Smooth muscle cell (in vitro differentiated cells): ENCODE measurements around the gene PEA15. TPM values are rescaled to one million over a fixed set of nuclear protein-coding genes. Genes with fewer than 3 reads are reported as not detected.

Experiments
- DNase-seq: peaks from one replicate; lab custom pipeline; 2025; ENCODE audit not compliant: unreplicated experiment; lab: John Stamatoyannopoulos, UW
- H2AFZ ChIP-seq: fragments of 200-600 bp; sonication (generic); 2 replicates; pipeline ENCODE4 v1.6.0; 2016; ENCODE audit warnings: antibody characterized with exemption, low read depth, mild to moderate bottlenecking
- H3F3A ChIP-seq: fragments of 200-600 bp; sonication (generic); 2 replicates; pipeline ENCODE4 v1.6.0; 2017; ENCODE audit warnings: antibody characterized with exemption, low read depth
- H3K27ac ChIP-seq: fragments of 200-600 bp; sonication (generic); 2 replicates; pipeline ENCODE4 v1.5.1; 2016; ENCODE audit warnings: low read depth, mild to moderate bottlenecking
- H3K27me3 ChIP-seq: fragments of 200-600 bp; sonication (generic); 2 replicates; pipeline ENCODE4 v1.6.1; 2016; ENCODE audit warnings: low read depth, mild to moderate bottlenecking
- H3K36me3 ChIP-seq: fragments of 200-600 bp; sonication (generic); 2 replicates; pipeline ENCODE4 v1.5.1; 2016; ENCODE audit warnings: low read depth
- H3K4me1 ChIP-seq: fragments of 200-600 bp; sonication (generic); 2 replicates; pipeline ENCODE4 v1.5.1; 2016; ENCODE audit warnings: low read depth
- H3K4me2 ChIP-seq: fragments of 200-600 bp; sonication (generic); 2 replicates; pipeline ENCODE4 v1.6.0; 2016; ENCODE audit warnings: mild to moderate bottlenecking
- H3K4me3 ChIP-seq: fragments of 200-600 bp; sonication (generic); 2 replicates; pipeline ENCODE4 v1.5.1; 2016; ENCODE audit warnings: mild to moderate bottlenecking
- H3K79me2 ChIP-seq: fragments of 200-600 bp; sonication (generic); 2 replicates; pipeline ENCODE4 v1.6.0; 2016; ENCODE audit warnings: low read depth, mild to moderate bottlenecking
- H3K9ac ChIP-seq: fragments of 200-600 bp; sonication (generic); 2 replicates; pipeline ENCODE4 v1.6.0; 2016; ENCODE audit warnings: low read depth
- H3K9me3 ChIP-seq: fragments of 200-600 bp; sonication (generic); replicated peaks from 2 replicates; pipeline ENCODE4 v1.5.1; 2016; ENCODE audit warnings: low read depth
- H4K20me1 ChIP-seq: fragments of 200-600 bp; sonication (generic); 2 replicates; pipeline ENCODE4 v1.6.0; 2016; ENCODE audit warnings: low read depth
- WGBS: methylation state at CpG from one replicate; pipeline ENCODE4 v1.1.7; 2016; ENCODE audit warnings: low lambda C conversion rate; 5-methylcytosine and 5-hydroxymethylcytosine counted together
- polyA plus RNA-seq: library from polyadenylated mRNA; unstranded; fragments of >200 nt; fragmentation: Nextera tagmentation; extraction: Ambion mirVana; gene quantifications from 2 replicates; pipeline ENCODE4 v1.2.1, GENCODE V29; 2016
- total RNA-seq: library from RNA; depleted of rRNA; stranded (reverse); fragments of >200 nt; gene quantifications from 2 replicates; pipeline ENCODE4 v1.2.3, GENCODE V29; 2014
- TF ChIP-seq, protein P1 (sequence below): fragments of 200-600 bp; sonication (generic); IDR thresholded peaks from 2 replicates; pipeline ENCODE4 v1.5.1; 2017; ENCODE audit warnings: borderline replicate concordance, mild to moderate bottlenecking, antibody characterized with exemption; ENCODE audit not compliant: insufficient read depth, poor library complexity, severe bottlenecking

Gene PEA15
- total and polyA plus RNA-seq, 2 experiments from 2014 or later = 73.1 to 115 TPM

DNA sequence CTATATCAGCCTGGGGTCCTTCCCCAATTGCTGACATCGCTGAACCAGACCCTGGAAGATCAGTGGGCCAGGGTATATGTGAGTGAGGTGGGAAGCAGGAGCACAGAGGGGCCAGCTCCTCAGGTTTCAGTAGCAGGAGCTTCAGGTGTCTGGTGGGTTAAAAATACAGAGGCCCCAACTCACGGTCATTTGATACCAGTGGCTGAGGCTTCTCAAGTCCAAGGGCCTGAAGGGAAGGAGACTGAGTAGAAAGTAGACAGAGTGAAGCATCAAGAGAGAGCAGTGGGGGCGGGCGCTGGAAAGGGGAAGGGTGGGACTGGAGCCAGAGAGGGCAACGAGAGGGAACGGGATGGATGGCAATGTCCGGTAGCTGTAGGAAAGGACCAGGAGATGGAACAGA is 16.8 kb upstream of the PEA15 start:
- Histone ChIP-seq H3K4me2 (no peak overlapping the region), H3F3A (no peaks in the 10 kb centered on the region), H4K20me1 (no peaks in the 10 kb centered on the region), H3K36me3 (no peaks in the 10 kb centered on the region), H3K4me1 (peaks cover 7% of the 10 kb centered on the region), H2AFZ (no peak overlapping the region), H3K79me2 (no peaks in the 10 kb centered on the region), H3K9me3 (no peaks in the 10 kb centered on the region), H3K4me3 (no peak overlapping the region), H3K9ac (no peak overlapping the region), H3K27ac (no peak overlapping the region), H3K27me3 (no peaks in the 10 kb centered on the region)
- WGBS = 93% methylated on average over 7 of the region's 7 CpGs
- TF ChIP-seq, protein P1, sequence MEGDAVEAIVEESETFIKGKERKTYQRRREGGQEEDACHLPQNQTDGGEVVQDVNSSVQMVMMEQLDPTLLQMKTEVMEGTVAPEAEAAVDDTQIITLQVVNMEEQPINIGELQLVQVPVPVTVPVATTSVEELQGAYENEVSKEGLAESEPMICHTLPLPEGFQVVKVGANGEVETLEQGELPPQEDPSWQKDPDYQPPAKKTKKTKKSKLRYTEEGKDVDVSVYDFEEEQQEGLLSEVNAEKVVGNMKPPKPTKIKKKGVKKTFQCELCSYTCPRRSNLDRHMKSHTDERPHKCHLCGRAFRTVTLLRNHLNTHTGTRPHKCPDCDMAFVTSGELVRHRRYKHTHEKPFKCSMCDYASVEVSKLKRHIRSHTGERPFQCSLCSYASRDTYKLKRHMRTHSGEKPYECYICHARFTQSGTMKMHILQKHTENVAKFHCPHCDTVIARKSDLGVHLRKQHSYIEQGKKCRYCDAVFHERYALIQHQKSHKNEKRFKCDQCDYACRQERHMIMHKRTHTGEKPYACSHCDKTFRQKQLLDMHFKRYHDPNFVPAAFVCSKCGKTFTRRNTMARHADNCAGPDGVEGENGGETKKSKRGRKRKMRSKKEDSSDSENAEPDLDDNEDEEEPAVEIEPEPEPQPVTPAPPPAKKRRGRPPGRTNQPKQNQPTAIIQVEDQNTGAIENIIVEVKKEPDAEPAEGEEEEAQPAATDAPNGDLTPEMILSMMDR = no peak
- DNase-seq = no peak

DNA sequence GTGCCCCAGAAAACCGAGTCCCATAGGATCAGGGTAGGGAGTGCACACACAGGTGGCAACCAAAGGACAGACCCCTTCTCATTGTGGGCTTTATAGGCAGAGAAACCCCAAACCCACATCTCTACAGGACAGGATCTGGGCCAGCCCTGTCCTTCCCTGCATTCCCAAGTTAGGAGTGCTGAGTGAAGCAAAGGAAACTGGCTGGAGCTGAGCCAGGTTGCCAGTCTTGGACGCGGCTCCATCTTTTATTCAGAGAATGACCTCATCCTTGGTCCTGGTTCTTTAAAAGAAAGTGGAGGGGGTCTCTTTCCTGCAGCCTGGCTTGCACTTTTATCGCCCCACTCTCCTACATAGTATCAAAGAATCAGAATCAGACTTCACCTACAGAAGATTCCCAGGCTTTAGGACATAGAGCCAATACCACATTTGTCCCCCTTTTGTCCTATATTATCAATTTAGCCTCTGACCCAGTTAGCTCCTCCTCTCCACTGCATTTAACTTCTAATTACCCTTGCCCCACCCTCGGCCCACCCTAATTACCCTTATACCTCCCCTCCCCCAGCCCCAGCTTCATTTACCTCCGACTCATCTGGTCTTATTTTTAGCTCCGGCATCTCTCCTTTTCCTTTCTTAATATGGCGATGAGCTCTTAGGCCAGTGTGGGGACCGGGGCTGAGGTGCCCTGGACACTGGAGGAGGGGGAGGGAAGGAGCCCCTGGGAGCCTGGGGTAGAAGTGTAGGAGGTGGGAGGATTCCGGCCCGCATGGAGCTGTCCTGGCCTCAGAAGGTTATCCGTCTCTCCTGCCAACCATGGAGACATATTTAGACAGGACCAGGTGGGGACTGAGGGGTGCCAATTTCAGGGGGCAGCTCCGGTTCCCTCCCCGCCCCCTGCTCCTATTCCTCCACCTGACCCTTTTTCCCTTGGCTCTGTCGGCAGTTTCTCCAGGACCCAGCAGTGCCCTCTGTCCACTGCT is 15.2 kb upstream of the PEA15 start, which contains the start of gene CASQ1:
Gene CASQ1, plus strand, starts transcription at position 927 of the 977 bp plus-strand sequence. CDS start 177 bp downstream, outside the sequence.
- no peak for DNase-seq
- H3K4me3 ChIP-seq = no peak within 1 kb of the TSS
- no peak within 1 kb of the TSS for H3K9ac ChIP-seq
- peaks cover 10% of the 10 kb centered on the region for H3K4me1 ChIP-seq
- no peaks in the 10 kb centered on the region for H3K36me3 ChIP-seq
- H4K20me1 ChIP-seq = no peaks in the 10 kb centered on the region
- TF ChIP-seq, protein P1 = no peak
- no peaks in the 10 kb centered on the region for H3K79me2 ChIP-seq
- H3K9me3 ChIP-seq = no peaks in the 10 kb centered on the region
- H3K4me2 ChIP-seq = no peak within 1 kb of the TSS
- 72% methylated on average over 15 of the region's 15 CpGs for WGBS
- no peaks in the 10 kb centered on the region for H3F3A ChIP-seq
- H3K27ac ChIP-seq = no peak within 1 kb of the TSS
- H3K27me3 ChIP-seq = no peaks in the 10 kb centered on the region
- H2AFZ ChIP-seq = no peak within 1 kb of the TSS

DNA sequence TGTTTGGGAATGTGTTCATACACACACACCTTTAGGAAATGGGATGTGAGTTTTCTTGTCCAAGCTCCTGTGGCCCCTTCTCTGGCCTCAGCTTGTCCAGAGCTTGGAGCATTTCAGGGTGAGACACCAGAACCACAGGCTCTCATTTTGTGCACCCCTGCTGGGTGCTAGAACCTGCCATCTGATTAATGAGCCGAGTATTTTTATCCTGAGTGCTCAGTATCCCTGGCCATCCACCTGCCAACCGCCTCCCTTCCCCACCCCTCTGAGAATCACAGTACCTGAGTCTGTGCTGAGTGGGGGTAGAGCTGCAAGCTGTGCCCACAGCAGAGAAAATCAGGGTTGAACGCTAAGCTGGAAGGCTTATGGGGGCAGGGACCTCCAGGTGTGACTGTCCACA is 13.4 kb upstream of the PEA15 start:
- WGBS = 89% methylated on average over 3 of the region's 3 CpGs
- no peaks in the 10 kb centered on the region for H3K79me2 ChIP-seq
- TF ChIP-seq, protein P1 = no peak

More for the DNA sequence above, 13.4 kb upstream of the PEA15 start:
- Histone ChIP-seq H3K27ac (no peak overlapping the region), H3F3A (no peaks in the 10 kb centered on the region), H3K9ac (no peak overlapping the region), H3K36me3 (no peaks in the 10 kb centered on the region), H3K27me3 (peaks cover 8% of the 10 kb centered on the region), H3K4me3 (no peak overlapping the region), H2AFZ (no peak overlapping the region), H3K4me1 (peaks cover 10% of the 10 kb centered on the region), H3K9me3 (no peaks in the 10 kb centered on the region), H4K20me1 (no peaks in the 10 kb centered on the region), H3K4me2 (no peak overlapping the region)
- no peak for DNase-seq
